HCT116 (cell line): Measurements from ENCODE around the gene MED13L. TPM values are rescaled to one million over a fixed set of nuclear protein-coding genes. Genes with fewer than 3 reads are reported as not detected.

Experiments used
- ATAC-seq: fragments of 200-7000 bp; cut with Tn5 transposase; 2 replicates; pipeline ENCODE4 v1.9.1; 2020; ENCODE audit warnings: mild to moderate bottlenecking, moderate library complexity
- BruUV-seq: library from RNA; stranded (reverse); fragments of 400-500 nt; replicated peaks from 2 replicates; lab custom pipeline; 2021; lab: Mats Ljungman, UMichigan
- CTCF ChIA-PET: fragments of 300-600 bp; sonication (Branson Sonifier 250); formaldehyde crosslinking; loops from one replicate; lab custom pipeline; 2021; ENCODE audit warnings: antibody characterized with exemption; lab: Charles Lee
- POLR2A ChIA-PET: fragments of 300-600, 350-600 bp; sonication (Branson Sonifier 250); formaldehyde crosslinking; loops from one replicate; lab custom pipeline; 2021; ENCODE audit warnings: antibody characterized with exemption; lab: Charles Lee
- RAD21 ChIA-PET, 2 experiments: fragments of 300-600 bp; sonication (Branson Sonifier 250); formaldehyde crosslinking; loops; one replicate each; lab custom pipeline; 2023; ENCODE audit warnings: low total read pairs in 2 of 2; ENCODE audit not compliant: uncharacterized antibody in 2 of 2, unreplicated experiment in 2 of 2, low non-redundant PET in 1 of 2; lab: Charles Lee
- DNase-seq: peaks from one replicate; pipeline ENCODE4 v3.0.0-alpha.2; 2010; ENCODE audit warnings: low read depth, low spot score
- H2AFZ ChIP-seq: fragments of 200-600 bp; shearing (Covaris generic), sonication (generic); 2 replicates; pipeline ENCODE4 v1.6.1; 2017; ENCODE audit warnings: low read depth, mixed run types, mixed read lengths, antibody characterized with exemption, low read length; ENCODE audit not compliant: poor library complexity, severe bottlenecking
- H3K27ac ChIP-seq: 2 replicates; pipeline ENCODE4 v1.5.1; 2012; ENCODE audit warnings: low read depth, low read length
- H3K27me3 ChIP-seq: fragments of 200-600 bp; sonication (generic); 2 replicates; pipeline ENCODE4 v1.6.1; 2016; ENCODE audit warnings: mixed run types, low read length, mixed read lengths; ENCODE audit not compliant: insufficient read depth
- H3K36me3 ChIP-seq, 2 experiments: fragments of 200-500 bp in 1 of 2; fragments of 200-600 bp in 1 of 2; sonication (Bioruptor generic) in 1 of 2; sonication (generic) in 1 of 2; 2 replicates each; pipeline versions ENCODE4 v1.5.1 to v1.6.1; 2014 to 2016; ENCODE audit warnings: low read length in 2 of 2, inconsistent platforms in 1 of 2, mixed read lengths in 1 of 2, mixed run types in 1 of 2; ENCODE audit not compliant: insufficient read depth in 2 of 2, control insufficient read depth in 1 of 2
- H3K4me1 ChIP-seq, 2 experiments: fragments of 200-600 bp in 1 of 2; sonication (generic) in 1 of 2; 2 replicates each; pipeline versions ENCODE4 v1.5.1 to v1.6.1; 2012 to 2017; ENCODE audit warnings: low read length in 2 of 2, inconsistent platforms in 1 of 2, mild to moderate bottlenecking in 1 of 2, mixed read lengths in 1 of 2, mixed run types in 1 of 2, moderate library complexity in 1 of 2; ENCODE audit not compliant: insufficient read depth in 2 of 2, control insufficient read depth in 1 of 2
- H3K4me2 ChIP-seq: fragments of 200-600 bp; sonication (generic); 2 replicates; pipeline ENCODE4 v1.6.1; 2017; ENCODE audit warnings: mixed run types, low read length, mixed read lengths
- H3K4me3 ChIP-seq, 2 experiments: fragments of 200-600 bp in 1 of 2; sonication (generic) in 1 of 2; replicated peaks in 1 of 2; 2 replicates each; pipeline ENCODE4 v1.5.1; 2011 to 2016; ENCODE audit warnings: low read length in 2 of 2, control low read depth in 1 of 2, low read depth in 1 of 2, mild to moderate bottlenecking in 1 of 2, mixed read lengths in 1 of 2, mixed run types in 1 of 2
- H3K79me2 ChIP-seq: fragments of 200-600 bp; sonication (generic); 2 replicates; pipeline ENCODE4 v1.6.1; 2017; ENCODE audit warnings: mild to moderate bottlenecking, mixed run types, low read length, moderate library complexity, mixed read lengths; ENCODE audit not compliant: insufficient read depth
- H3K9ac ChIP-seq: fragments of 200-600 bp; sonication (generic); 2 replicates; pipeline ENCODE4 v1.6.1; 2016; ENCODE audit warnings: low read length, mixed read lengths
- H3K9me2 ChIP-seq: fragments of 200-600 bp; sonication (generic), shearing (Covaris generic); 2 replicates; pipeline ENCODE4 v1.6.1; 2017; ENCODE audit warnings: mixed run types, mild to moderate bottlenecking, moderate library complexity; ENCODE audit not compliant: insufficient read depth
- H3K9me3 ChIP-seq, 2 experiments: fragments of 200-500 bp in 1 of 2; fragments of 200-600 bp in 1 of 2; sonication (Bioruptor generic) in 1 of 2; sonication (generic) in 1 of 2; 2 replicates each; pipeline ENCODE4 v1.6.1; 2014 to 2017; ENCODE audit warnings: low read length in 2 of 2, mixed read lengths in 2 of 2, inconsistent platforms in 1 of 2, low read depth in 1 of 2, mild to moderate bottlenecking in 1 of 2, mixed run types in 1 of 2, moderate library complexity in 1 of 2; ENCODE audit not compliant: control insufficient read depth in 1 of 2, insufficient read depth in 1 of 2
- H4K20me1 ChIP-seq: fragments of 200-600 bp; sonication (generic), shearing (Covaris generic); 2 replicates; pipeline ENCODE4 v1.6.1; 2017; ENCODE audit warnings: mixed run types, mild to moderate bottlenecking, moderate library complexity; ENCODE audit not compliant: insufficient read depth
- CBX3 ChIP-seq: IDR thresholded peaks from 2 replicates; pipeline ENCODE4 v1.6.1; 2012; ENCODE audit warnings: low read depth
- CEBPB ChIP-seq: IDR thresholded peaks from 2 replicates; pipeline ENCODE4 v1.6.1; 2012; ENCODE audit warnings: low read depth
- CTCF ChIP-seq, 3 experiments: fragments of 200-600 bp in 1 of 3; sonication (generic) in 1 of 3; IDR thresholded peaks in 2 of 3; conservative IDR thresholded peaks in 1 of 3; 2 replicates each; pipeline ENCODE4 v1.5.1; 2012 to 2017; ENCODE audit warnings: low read depth in 2 of 3, low read length in 2 of 3, antibody characterized with exemption in 1 of 3, borderline replicate concordance in 1 of 3, control low read depth in 1 of 3, mild to moderate bottlenecking in 1 of 3, mixed read lengths in 1 of 3, mixed run types in 1 of 3, moderate library complexity in 1 of 3; ENCODE audit not compliant: insufficient read depth in 1 of 3
- EGR1 ChIP-seq: IDR thresholded peaks from 2 replicates; pipeline ENCODE4 v1.6.1; 2012; ENCODE audit warnings: low read depth
- ELF1 ChIP-seq: IDR thresholded peaks from 2 replicates; pipeline ENCODE4 v1.6.1; 2012; ENCODE audit warnings: low read depth, borderline replicate concordance
- EZH2 ChIP-seq: fragments of 200-600 bp; sonication (generic); IDR thresholded peaks from 2 replicates; pipeline ENCODE4 v1.6.1; 2017; ENCODE audit warnings: antibody characterized with exemption, mixed run types
- EZH2phosphoT487 ChIP-seq: fragments of 200-600 bp; IDR thresholded peaks from 2 replicates; pipeline ENCODE4 v1.6.1; 2018; ENCODE audit warnings: antibody characterized with exemption, borderline replicate concordance
- FOSL1 ChIP-seq: IDR thresholded peaks from 2 replicates; pipeline ENCODE4 v1.6.1; 2012; ENCODE audit warnings: low read depth
- JUND ChIP-seq: IDR thresholded peaks from 2 replicates; pipeline ENCODE4 v1.6.1; 2012
- MAX ChIP-seq: IDR thresholded peaks from 2 replicates; pipeline ENCODE4 v1.6.1; 2012
- RAD21 ChIP-seq: IDR thresholded peaks from 2 replicates; pipeline ENCODE4 v1.6.1; 2012; ENCODE audit warnings: low read depth, mild to moderate bottlenecking
- REST ChIP-seq: IDR thresholded peaks from 2 replicates; pipeline ENCODE4 v1.6.1; 2012; ENCODE audit warnings: low read depth
- SIN3A ChIP-seq: IDR thresholded peaks from 2 replicates; pipeline ENCODE4 v1.6.1; 2012; ENCODE audit warnings: low read depth
- SP1 ChIP-seq: IDR thresholded peaks from 2 replicates; pipeline ENCODE4 v1.6.1; 2012; ENCODE audit warnings: low read depth
- SRF ChIP-seq: IDR thresholded peaks from 2 replicates; pipeline ENCODE4 v1.6.1; 2012; ENCODE audit warnings: low read depth
- TCF7L2 ChIP-seq: IDR thresholded peaks from 2 replicates; pipeline ENCODE4 v1.7.0; 2011; ENCODE audit warnings: borderline replicate concordance, inconsistent platforms; ENCODE audit not compliant: insufficient read depth, insufficient read length; ENCODE audit errors: extremely low read depth
- YY1 ChIP-seq: IDR thresholded peaks from 2 replicates; pipeline ENCODE4 v1.6.1; 2011; ENCODE audit warnings: low read length, low read depth, moderate library complexity, mild to moderate bottlenecking; ENCODE audit not compliant: insufficient replicate concordance; ENCODE audit errors: extremely low read depth
- ZBTB33 ChIP-seq: IDR thresholded peaks from 2 replicates; pipeline ENCODE4 v1.6.1; 2011; ENCODE audit warnings: mild to moderate bottlenecking, low read length, moderate library complexity; ENCODE audit not compliant: insufficient replicate concordance; ENCODE audit errors: extremely low read depth
- ZFX ChIP-seq: fragments of 450-650 bp; IDR thresholded peaks from 2 replicates; pipeline ENCODE4 v1.6.1; 2017
- ZNF274 ChIP-seq: fragments of 200-500 bp; sonication (Bioruptor generic); IDR thresholded peaks from 2 replicates; pipeline ENCODE4 v1.6.1; 2014; ENCODE audit warnings: mild to moderate bottlenecking, low read depth, low read length, inconsistent platforms
- intact Hi-C: fragments of 100-400 bp; cut with micrococcal nuclease; formaldehyde crosslinking; loops from 2 replicates; pipeline ENCODE4 v1.10.0; 2022
- total RNA-seq: library from RNA; stranded (reverse); gene quantifications from one replicate; pipeline ENCODE4 v1.2.1, GENCODE V29; 2021; ENCODE audit not compliant: unreplicated experiment

MED13L gene
- total RNA-seq, 1 experiment from 2014 or later: 176 TPM

- Histone ChIP-seq H2AFZ (no peak overlapping the region), H3K4me1 (peaks cover 0 to 7% of the 10 kb centered on the region in 2 experiments; a peak in 3 of 4 replicates), H4K20me1 (peaks cover 65% of the 10 kb centered on the region; the same call in 1 of the 2 replicates), H3K27ac (no peak overlapping the region), H3K4me3 (no peak overlapping the region), H3K27me3 (no peaks in the 10 kb centered on the region), H3K4me2 (no peak overlapping the region), H3K9me3 (no peaks in the 10 kb centered on the region), H3K36me3 (no peaks in the 10 kb centered on the region), H3K9ac (no peak overlapping the region), H3K9me2 (no peaks in the 10 kb centered on the region), H3K79me2 (peaks cover 100% of the 10 kb centered on the region)
- BruUV-seq: no TSS peak
- ChIA-PET CTCF (interaction anchor here (0.6 kb wide), 1 partner anchor 413 kb away, joined by 3 read pairs; no protein-coding TSS in a partner anchor), POLR2A (no interaction called here), RAD21 (no interaction called here)
- ATAC-seq: no peak
- DNase-seq: no peak
- TF ChIP-seq JUND (no peak), SRF (no peak), MAX (no peak), TCF7L2 (no peak), CEBPB (no peak), SP1 (no peak), ELF1 (no peak), EGR1 (no peak), CTCF (IDR thresholded peaks at IDR 0.05 in 2 of 3, conservative IDR thresholded peaks at IDR 0.05 in 1 of 3; ENCODE audit: borderline replicate concordance in 1 of 3, insufficient read depth in 1 of 3, low read depth in 2 of 3, low read length in 2 of 3) (no peak), RAD21 (no peak), ZNF274 (no peak), REST (no peak), SIN3A (no peak), ZFX (no peak), EZH2phosphoT487 (no peak), CBX3 (no peak), YY1 (no peak), ZBTB33 (no peak), FOSL1 (no peak), EZH2 (no peak)
- intact Hi-C loops: no loop called here
Observed at GRCh38 chr12:116186482-116187150, 90.9 kb downstream of the MED13L start.
